Fibroblast of lung (primary cell): ENCODE data around the gene PDE2A. TPM values are rescaled to one million over a fixed set of nuclear protein-coding genes. Genes with fewer than 3 reads are reported as not detected.

Experiments used
- DNase-seq, 2 donors: peaks; one replicate each; pipeline versions ENCODE4 v3.0.0 to v3.0.0-alpha.2; 2010; ENCODE audit warnings: low read depth in 2 of 2
- H2AFZ ChIP-seq: 2 replicates; pipeline ENCODE4 v1.5.1; 2012; ENCODE audit warnings: low read length, control low read depth, inconsistent platforms
- H3K27ac ChIP-seq: 2 replicates; pipeline ENCODE4 v1.5.1; 2011; ENCODE audit warnings: low read length, control low read depth; ENCODE audit not compliant: insufficient read depth
- H3K27me3 ChIP-seq: 2 replicates; pipeline ENCODE4 v1.5.1; 2011; ENCODE audit warnings: mild to moderate bottlenecking, low read length; ENCODE audit not compliant: control insufficient read depth, insufficient read depth
- H3K36me3 ChIP-seq: 2 replicates; pipeline ENCODE4 v1.5.1; 2011; ENCODE audit warnings: low read length; ENCODE audit not compliant: control insufficient read depth, insufficient read depth
- H3K4me1 ChIP-seq: 2 replicates; pipeline ENCODE4 v1.5.1; 2011; ENCODE audit warnings: low read length; ENCODE audit not compliant: control insufficient read depth, insufficient read depth; ENCODE audit errors: extremely low read depth
- H3K4me2 ChIP-seq: 2 replicates; pipeline ENCODE4 v1.5.1; 2011; ENCODE audit warnings: low read length, control low read depth; ENCODE audit not compliant: insufficient read depth; ENCODE audit errors: extremely low read depth
- H3K4me3 ChIP-seq, 4 experiments: fragments of 200-600 bp in 1 of 4; sonication (generic) in 1 of 4; replicated peaks in 1 of 4; 2 replicates each; pipeline ENCODE4 v1.5.1; 2011 to 2016; ENCODE audit warnings: low read length in 4 of 4, low read depth in 3 of 4, mild to moderate bottlenecking in 3 of 4, control low read depth in 2 of 4, inconsistent platforms in 1 of 4, mixed read lengths in 1 of 4; ENCODE audit not compliant: insufficient read depth in 1 of 4; ENCODE audit errors: control extremely low read depth in 1 of 4
- H3K79me2 ChIP-seq: 2 replicates; pipeline ENCODE4 v1.5.1; 2012; ENCODE audit warnings: mild to moderate bottlenecking, low read length, inconsistent platforms; ENCODE audit not compliant: control insufficient read depth, insufficient read depth
- H3K9ac ChIP-seq: 2 replicates; pipeline ENCODE4 v1.5.1; 2011; ENCODE audit warnings: mild to moderate bottlenecking, low read length, control low read depth; ENCODE audit not compliant: insufficient read depth
- H3K9me3 ChIP-seq: 2 replicates; pipeline ENCODE4 v1.5.1; 2012; ENCODE audit warnings: low read depth, low read length; ENCODE audit not compliant: control insufficient read depth, insufficient read depth
- H4K20me1 ChIP-seq: 2 replicates; pipeline ENCODE4 v1.5.1; 2011; ENCODE audit warnings: low read length; ENCODE audit not compliant: control insufficient read depth, insufficient read depth; ENCODE audit errors: extremely low read depth
- EZH2 ChIP-seq: IDR thresholded peaks from 2 replicates; pipeline ENCODE4 v1.5.1; 2012; ENCODE audit warnings: low read length, control low read depth, mild to moderate bottlenecking; ENCODE audit errors: missing control alignments
- polyA plus RNA-seq, 2 donors: library from polyadenylated mRNA; depleted of rRNA in 1 of 2; stranded (reverse) in 1 of 2; unstranded in 1 of 2; fragments of >200 nt; gene quantifications; 2 replicates each; pipeline ENCODE4 v1.2.1, GENCODE V29; 2011 to 2012; ENCODE audit warnings: missing spikeins in 1 of 2
- total RNA-seq: library from RNA; depleted of rRNA; stranded (reverse); fragments of >200 nt; gene quantifications from 2 replicates; pipeline ENCODE4 v1.2.1, GENCODE V29; 2014
- TF ChIP-seq, protein P1 (sequence below), 2 donors: IDR thresholded peaks in 1 of 2; conservative IDR thresholded peaks in 1 of 2; 1 replicate in 1 of 2; 2 replicates in 1 of 2; pipeline ENCODE4 v1.5.1; 2011 to 2012; ENCODE audit warnings: low read length in 2 of 2, control low read depth in 1 of 2, inconsistent platforms in 1 of 2, low read depth in 1 of 2, mild to moderate bottlenecking in 1 of 2

PDE2A gene
- total and polyA plus RNA-seq, 2 donors (not counting 1 experiment from before 2014, with no cell fraction given): 0.50 to 2.6 TPM

DNA sequence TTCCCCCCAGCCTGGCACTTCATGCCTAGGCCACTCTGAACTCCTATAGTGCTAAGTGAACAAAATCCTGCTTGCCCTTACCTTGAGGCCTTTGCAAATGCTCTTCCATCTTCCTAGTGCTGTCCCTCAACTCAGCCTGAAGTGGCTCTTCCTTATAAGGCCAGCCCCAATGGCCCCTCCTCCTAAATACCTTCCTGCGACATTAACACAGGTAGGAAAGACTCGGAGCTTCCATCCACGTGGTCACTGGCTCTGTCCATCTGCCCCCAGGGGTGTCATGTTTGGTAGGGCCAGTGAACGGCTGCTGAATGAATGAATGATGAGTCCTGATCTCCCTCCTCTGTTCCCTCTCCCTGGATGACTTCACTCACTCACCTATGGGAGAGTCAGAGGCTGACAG lies 4.2 kb downstream of the PDE2A start:
- H3K27me3 ChIP-seq: peaks cover 37% of the 10 kb centered on the region
- H4K20me1 ChIP-seq: no peaks in the 10 kb centered on the region
- no peaks in the 10 kb centered on the region for H3K79me2 ChIP-seq
- no peak overlapping the region for H2AFZ ChIP-seq
- no peak overlapping the region for H3K27ac ChIP-seq
- no peaks in the 10 kb centered on the region for H3K9me3 ChIP-seq
- H3K4me1 ChIP-seq: no peaks in the 10 kb centered on the region
- no peak for DNase-seq
- H3K9ac ChIP-seq: no peak overlapping the region
- TF ChIP-seq, protein P1, sequence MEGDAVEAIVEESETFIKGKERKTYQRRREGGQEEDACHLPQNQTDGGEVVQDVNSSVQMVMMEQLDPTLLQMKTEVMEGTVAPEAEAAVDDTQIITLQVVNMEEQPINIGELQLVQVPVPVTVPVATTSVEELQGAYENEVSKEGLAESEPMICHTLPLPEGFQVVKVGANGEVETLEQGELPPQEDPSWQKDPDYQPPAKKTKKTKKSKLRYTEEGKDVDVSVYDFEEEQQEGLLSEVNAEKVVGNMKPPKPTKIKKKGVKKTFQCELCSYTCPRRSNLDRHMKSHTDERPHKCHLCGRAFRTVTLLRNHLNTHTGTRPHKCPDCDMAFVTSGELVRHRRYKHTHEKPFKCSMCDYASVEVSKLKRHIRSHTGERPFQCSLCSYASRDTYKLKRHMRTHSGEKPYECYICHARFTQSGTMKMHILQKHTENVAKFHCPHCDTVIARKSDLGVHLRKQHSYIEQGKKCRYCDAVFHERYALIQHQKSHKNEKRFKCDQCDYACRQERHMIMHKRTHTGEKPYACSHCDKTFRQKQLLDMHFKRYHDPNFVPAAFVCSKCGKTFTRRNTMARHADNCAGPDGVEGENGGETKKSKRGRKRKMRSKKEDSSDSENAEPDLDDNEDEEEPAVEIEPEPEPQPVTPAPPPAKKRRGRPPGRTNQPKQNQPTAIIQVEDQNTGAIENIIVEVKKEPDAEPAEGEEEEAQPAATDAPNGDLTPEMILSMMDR (conservative IDR thresholded peaks at IDR 0.05 in 1 of 2, IDR thresholded peaks at IDR 0.05 in 1 of 2; ENCODE audit: low read depth in 1 of 2, low read length in 2 of 2): no peak
- no peak for TF ChIP-seq EZH2
- H3K4me2 ChIP-seq: no peak overlapping the region
- H3K36me3 ChIP-seq: no peaks in the 10 kb centered on the region
- no peak overlapping the region for H3K4me3 ChIP-seq

DNA sequence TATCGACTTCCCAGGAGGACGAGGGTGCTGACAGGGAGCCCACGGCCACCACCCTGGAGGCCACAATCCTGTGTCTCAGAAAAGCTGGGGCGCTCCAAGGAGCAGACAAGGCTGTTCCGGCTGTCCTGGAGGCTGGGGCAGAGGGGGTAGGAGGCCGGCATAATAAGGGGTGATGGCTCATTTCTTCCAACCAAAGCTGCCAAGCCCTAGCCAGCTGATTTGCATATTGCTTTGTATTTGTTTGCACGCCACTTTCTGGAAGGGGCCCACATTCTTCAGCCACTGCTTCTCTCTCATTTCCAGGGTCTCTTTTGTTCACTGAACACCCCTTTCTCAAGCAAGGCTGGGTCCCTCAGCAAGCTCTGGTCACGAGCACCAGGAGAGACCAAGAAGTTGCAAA lies 4.7 kb downstream of the PDE2A start:
- H3K9me3 ChIP-seq: no peaks in the 10 kb centered on the region
- no peak overlapping the region for H3K4me3 ChIP-seq
- no peak overlapping the region for H2AFZ ChIP-seq
- no peak for TF ChIP-seq EZH2
- TF ChIP-seq, protein P1 (conservative IDR thresholded peaks at IDR 0.05 in 1 of 2, IDR thresholded peaks at IDR 0.05 in 1 of 2; ENCODE audit: low read depth in 1 of 2, low read length in 2 of 2): no peak
- peak in 1 of 2 donors; percentile 19 for DNase-seq
- H3K27ac ChIP-seq: no peak overlapping the region
- H3K36me3 ChIP-seq: no peaks in the 10 kb centered on the region
- no peak overlapping the region for H3K4me2 ChIP-seq
- no peaks in the 10 kb centered on the region for H4K20me1 ChIP-seq
- H3K9ac ChIP-seq: no peak overlapping the region
- peaks cover 34% of the 10 kb centered on the region for H3K27me3 ChIP-seq
- H3K79me2 ChIP-seq: no peaks in the 10 kb centered on the region
- H3K4me1 ChIP-seq: no peaks in the 10 kb centered on the region

DNA sequence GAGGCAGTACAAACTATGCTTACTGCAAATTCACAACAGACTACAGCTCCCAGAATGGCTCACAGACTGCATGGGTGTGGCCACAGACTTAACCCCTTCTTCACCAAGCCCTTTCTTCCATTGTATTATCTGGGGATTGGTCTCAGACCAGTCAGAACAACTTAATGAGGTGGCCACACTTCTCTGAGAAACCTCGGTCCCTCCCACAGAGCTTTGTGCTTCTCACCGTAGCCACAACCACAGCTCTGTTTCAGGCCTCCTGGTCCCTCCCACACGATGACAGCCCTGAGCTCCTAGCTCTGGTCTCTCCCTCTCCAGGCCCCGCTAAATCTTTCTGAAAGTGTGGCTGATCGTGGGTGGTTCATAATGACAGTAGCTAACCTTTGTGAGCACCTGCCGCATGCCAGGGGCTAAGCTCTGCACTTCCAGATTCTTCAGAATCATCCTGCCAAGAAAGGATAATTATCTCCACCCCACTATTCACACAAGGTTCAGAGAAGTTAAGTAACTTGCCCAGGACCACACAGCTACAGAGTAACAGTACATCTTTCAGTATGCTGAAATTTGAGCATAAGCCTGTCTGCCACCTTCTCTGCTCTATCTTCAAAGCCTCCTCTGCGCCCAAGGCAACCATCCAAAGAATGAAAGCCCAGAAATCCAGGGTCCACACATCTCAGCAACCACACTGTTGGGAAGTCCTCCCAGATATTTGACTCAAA lies 5.4 kb downstream of the PDE2A start:
- no peak overlapping the region for H3K4me2 ChIP-seq
- no peaks in the 10 kb centered on the region for H3K79me2 ChIP-seq
- H2AFZ ChIP-seq: no peak overlapping the region
- H3K9ac ChIP-seq: no peak overlapping the region
- H3K36me3 ChIP-seq: no peaks in the 10 kb centered on the region
- TF ChIP-seq, protein P1 (conservative IDR thresholded peaks at IDR 0.05 in 1 of 2, IDR thresholded peaks at IDR 0.05 in 1 of 2; ENCODE audit: low read depth in 1 of 2, low read length in 2 of 2): no peak
- no peak for TF ChIP-seq EZH2
- H4K20me1 ChIP-seq: no peaks in the 10 kb centered on the region
- DNase-seq: peak in 1 of 2 donors; percentile 12
- no peak overlapping the region for H3K27ac ChIP-seq
- no peaks in the 10 kb centered on the region for H3K9me3 ChIP-seq
- H3K27me3 ChIP-seq: peaks cover 32% of the 10 kb centered on the region
- no peak overlapping the region for H3K4me3 ChIP-seq
- H3K4me1 ChIP-seq: no peaks in the 10 kb centered on the region
